HG02852 (cell line): Measurements from ENCODE around the gene GUCD1.

Experiments used
- ATAC-seq: cut with Tn5 transposase; IDR thresholded peaks from one replicate; pipeline ENCODE4 v1.9.1; 2021; ENCODE audit warnings: mild to moderate bottlenecking, moderate library complexity; ENCODE audit not compliant: unreplicated experiment

The GUCD1 gene

DNA sequence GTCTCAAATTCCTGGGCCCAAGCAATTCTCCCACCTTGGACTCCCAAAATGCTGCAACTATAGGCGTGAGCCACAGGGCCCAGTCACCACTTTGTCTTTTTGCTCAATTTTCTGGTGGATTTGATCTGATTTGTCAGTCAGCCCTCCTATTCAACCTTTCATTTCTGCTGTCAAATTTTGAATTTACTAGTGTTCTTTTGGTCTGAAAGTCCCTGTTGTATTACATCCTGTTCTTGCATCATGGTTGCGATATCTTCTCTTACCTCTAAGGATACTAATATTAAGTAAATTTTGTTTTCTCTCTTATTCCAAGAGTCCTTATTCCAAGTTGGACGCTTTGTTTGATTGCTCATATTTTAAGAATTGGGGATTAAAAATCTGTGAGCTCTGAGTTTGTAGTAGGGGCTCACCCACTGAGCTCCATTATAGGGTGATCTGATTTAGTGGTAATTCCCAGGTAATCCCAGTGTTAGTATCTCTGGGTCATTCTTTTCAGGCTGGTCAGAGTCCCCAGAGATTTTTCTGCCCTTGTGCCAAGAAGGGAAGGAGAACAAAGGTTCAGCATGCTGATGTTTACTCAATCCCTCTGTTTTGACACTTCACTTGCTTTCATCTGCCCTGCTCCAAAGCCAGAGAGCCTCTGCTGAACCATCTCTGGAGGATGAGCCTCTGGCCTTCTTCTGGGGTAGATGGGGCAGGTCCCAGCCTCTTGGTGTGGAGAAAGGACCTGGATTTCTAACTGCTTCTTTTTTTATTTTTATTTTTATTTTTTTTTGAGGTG lies 49.8 kb downstream of the GUCD1 start:
- ATAC-seq, result no peak

DNA sequence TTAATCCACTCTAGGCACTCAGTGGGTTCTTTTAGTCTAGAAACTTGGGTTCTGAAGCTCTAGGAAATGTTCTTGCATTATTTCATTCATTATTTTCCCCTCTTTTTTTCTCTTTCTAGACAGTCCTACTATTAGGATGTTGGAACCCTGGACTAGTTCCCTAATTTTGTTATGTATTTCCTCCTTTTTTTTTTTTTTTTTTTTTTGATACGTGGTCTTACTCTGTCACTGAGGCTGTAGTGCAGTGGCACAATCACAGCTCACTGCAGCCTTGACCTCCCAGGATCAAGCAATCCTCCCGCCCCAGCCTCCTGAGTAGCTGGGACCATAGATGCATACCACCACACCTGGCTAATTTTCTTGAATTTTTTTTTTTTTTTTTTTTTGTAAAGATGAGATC lies 50.4 kb downstream of the GUCD1 start:
- ATAC-seq, result no peak

DNA sequence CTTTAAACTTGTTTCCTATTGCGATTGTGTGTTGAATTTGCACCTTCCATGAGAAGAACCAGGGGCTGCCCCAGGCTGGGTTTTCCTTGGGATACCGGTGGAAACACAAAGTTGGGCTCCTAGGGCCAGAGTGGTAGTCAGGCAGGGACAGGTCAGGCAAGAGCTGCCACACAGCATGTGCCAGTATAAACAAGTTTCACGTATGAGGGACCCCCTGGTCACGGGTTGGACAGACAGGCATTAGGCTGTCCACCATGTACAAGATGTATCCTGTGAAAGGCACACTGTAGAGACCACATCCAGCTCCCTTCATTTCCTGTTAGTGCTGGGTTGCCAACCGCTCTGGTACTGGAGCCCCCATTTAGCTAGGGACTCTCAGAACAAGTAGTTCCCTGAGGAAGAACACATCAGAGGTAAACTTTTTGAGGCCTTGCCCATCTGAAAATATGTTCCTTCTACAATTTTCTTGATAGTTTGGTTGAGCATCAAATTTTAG lies 51.0 kb downstream of the GUCD1 start:
- ATAC-seq, result no peak

DNA sequence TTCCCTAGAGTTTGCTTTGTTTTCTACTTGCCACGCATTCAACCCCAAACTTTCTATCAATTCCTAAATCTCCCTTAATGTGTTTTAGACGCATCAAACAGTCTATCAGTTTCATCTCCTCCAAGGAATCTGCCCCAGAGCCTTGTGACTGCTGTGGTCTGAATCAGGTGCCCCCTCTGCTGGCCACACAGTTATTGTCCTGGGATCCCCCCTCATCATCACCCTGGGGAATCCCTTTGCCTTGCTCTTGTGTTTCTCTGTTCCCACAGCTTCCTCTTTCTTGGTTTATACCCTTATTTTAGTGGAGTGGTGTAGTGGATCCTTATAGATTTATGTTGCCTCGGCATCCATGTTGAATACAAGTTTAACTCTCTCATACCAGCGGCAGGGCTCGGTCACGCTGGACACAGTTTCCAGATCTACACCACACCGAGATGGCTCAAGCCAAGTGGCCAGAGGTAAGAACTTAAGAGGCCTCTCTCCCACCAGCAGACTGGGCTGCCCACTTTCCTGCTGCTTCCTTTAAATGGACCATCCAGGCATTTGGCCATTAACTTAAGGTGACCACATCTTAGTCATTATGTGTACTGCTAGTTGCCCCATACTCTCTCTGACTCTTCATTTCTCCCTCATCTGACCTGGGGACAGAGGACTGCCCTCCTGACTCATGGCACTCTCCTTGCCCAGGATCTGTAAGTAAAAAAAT lies 51.6 kb downstream of the GUCD1 start:
- ATAC-seq, result no peak

DNA sequence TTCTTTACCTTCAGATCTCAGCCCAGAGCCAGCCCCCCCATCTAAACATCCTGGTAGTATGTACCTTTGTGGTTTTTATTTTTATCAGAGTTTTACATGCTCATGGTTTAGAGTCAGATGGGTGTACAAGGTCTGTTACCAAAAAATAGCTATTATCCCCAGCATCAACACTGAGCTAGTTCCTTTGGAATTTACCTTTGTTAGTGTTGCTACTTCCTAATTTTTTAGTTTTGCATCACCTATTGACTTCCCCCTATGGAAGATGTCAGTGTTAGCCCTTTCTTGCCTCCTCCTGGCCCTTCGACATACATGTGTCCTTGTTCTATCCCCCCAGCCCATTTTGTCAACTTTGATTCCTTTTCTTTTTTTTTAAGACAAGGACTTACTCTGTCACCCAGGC lies 52.4 kb downstream of the GUCD1 start:
- ATAC-seq, result no peak

DNA sequence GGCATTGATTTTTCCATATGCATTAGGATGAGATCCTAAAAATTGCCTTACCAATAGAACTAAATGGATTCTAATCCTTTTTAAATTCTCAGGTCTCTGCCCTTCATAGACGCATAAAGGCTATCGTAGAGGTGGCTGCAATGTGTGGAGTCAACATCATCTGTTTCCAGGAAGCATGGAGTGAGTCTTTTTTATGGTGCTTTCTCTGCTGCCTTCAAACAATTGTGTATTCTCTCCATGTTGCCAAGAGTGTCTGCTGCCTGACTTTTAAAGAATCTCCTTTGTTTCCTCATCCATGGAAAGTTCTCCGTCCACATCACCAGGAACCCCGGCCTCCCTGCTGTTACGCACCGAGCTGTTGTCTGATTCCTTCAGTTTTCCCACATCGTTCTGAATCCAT lies 52.9 kb downstream of the GUCD1 start:
- no peak for ATAC-seq

DNA sequence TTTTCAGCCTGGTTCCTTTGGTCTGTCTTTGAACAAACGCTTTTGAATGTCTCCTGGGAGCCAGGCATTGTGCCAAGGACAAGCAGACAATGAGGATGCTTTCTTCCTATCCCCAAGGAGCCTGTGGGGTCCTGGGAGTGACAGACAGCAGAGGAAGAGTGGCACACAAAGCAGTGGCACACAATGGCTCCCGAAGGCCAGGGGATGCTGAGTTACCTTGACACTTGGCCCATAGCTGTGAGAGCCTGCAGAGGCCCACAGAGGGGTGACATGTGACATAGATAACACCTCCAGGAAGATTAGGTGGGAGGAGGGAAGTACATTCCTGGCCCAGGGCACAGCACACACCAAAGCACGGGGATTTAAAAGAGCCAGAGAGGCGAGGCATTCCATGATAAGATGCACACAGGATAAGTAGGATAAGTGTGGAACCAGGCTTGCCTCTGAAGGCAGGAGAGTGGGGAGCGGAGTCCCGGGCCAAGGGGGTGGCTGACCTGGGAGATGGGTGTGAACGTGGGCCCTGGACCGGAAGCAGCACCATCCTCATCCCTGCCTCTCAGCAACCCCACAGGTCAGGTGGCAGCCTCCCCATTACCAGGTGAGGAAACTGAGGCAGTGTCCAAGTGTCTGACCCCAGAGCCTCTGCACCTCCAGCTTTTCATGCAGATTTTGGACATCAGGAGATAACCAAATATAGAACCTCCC lies 53.5 kb downstream of the GUCD1 start:
- no peak for ATAC-seq

DNA sequence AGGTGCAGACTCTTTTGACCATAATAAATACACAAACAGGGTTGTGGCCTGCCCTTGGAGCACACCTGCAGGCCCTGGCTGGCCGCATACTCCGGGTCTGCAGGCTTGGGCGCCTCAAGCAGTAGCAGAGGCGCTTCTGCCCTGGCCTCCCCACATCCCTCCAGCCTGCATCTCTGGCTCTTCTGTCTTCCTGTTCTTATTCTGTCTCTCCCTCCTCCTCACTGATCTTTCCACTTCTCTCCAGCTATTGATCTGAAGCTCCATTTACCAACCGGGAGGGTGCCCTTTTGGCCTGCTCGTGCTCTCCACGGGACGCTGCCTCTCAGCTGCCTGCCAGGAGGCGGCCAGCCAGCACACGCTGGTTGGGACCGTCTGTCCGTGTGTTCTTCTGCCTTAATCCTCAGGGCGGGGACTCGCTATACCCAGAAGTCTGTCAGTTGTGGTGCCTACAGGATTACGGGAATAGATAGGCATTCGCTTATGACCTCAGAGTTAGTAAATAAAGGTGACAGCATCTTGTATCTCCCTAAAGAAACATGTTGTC lies 54.6 kb downstream of the GUCD1 start:
- ATAC-seq, result no peak

DNA sequence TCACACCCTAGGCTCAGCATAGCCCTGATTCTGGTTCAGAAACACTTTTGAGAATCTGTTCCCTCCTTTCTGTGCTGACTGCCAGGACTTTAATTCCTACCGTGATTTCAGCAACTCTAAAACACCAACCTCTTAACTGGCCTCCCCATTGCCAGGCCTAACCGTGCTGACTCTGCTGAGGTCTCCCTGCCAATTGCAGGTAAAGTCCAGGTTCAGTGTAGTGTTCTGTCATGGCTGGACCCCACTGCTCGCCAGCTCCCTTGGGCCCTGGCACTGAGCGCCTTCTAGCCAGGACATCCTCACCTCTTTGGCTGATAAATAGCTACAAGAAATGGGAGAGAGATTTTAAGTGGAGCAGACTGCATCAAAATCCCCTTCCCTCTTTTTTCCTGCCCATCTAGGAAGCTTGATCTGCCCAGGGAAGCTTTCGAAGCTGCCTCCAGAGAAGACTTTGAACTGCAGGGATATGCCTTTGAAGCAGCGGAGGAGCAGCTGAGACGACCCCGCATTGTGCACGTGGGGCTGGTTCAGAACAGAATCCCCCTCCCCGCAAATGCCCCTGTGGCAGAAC lies 55.1 kb downstream of the GUCD1 start:
- no peak for ATAC-seq

DNA sequence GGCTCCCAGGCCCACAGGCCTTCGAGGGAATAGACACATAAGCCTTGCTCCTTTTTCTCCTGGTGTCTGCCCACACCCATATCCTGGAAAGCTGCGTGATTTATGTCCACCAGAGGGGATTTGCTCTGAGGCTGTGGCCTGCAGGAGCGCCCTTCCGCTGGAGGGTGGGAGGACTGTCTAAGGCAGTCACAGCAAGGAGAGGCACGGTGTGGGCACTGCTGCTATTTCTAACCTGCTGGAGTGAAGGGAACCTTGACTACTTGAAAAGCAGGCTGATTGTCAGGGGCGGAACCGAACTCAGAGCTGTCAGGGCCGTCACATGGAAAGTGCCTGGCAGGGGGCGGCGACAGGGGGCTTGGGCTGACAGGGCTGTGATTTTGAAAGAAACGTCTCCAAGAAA lies 56.1 kb downstream of the GUCD1 start:
- no peak for ATAC-seq

DNA sequence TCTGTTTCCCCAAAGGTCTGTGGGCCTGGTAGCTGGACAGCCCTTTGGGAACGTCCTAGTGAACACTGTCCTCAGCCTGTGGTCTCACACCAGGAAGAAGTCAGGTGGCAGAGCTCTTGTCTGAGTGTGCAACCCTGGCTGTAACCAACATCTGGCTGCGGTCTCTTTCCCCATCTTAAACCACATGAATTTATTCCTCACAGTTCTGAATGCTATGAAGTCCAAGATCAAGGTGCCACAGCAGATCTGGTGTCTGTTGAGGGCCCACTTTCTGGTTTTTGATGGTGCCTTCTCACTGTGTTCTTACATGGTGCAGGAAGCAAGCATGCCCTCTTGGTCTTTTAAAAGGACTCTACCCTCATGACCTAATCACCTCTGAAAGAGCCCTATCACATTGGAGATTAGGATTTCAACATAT lies 57.1 kb downstream of the GUCD1 start:
- ATAC-seq, result no peak

DNA sequence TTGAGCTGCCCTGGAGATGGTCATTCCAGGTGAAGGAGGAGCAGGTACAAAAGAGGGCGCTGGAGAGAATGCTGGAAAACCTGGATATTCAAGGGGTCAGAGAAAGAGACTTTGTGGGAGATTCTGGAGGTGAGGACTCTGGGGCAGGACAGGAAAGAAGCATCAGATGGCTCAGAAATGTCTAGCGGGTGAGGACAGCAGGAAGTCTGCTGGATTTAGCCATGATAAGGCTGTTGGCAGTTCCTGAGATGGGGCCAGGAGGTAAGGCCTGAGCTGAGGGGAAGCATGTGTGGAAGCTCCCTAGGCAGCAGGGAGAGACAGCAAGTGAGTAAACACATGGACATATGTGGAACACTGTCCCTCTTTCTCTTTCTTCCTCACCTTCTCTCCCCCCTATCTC lies 58.3 kb downstream of the GUCD1 start:
- no peak for ATAC-seq

DNA sequence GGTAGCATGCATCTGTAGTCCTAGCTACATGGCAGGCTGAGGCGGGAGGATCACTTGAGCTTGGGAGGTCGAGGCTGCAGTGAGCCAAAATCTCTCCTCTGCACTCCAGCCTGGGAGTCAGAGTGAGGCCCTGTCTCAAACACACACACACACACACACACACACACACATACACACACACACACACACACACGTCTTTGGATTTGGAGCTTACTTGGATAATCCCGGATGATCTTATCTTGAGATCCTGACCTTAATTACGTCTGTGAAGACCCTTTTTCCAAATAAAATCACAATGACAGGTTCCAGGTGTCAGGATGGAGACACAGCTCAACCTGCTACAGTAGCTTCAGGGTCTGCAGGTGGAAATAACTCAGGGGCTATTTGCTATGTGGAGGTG lies 58.7 kb downstream of the GUCD1 start:
- ATAC-seq, result no peak

DNA sequence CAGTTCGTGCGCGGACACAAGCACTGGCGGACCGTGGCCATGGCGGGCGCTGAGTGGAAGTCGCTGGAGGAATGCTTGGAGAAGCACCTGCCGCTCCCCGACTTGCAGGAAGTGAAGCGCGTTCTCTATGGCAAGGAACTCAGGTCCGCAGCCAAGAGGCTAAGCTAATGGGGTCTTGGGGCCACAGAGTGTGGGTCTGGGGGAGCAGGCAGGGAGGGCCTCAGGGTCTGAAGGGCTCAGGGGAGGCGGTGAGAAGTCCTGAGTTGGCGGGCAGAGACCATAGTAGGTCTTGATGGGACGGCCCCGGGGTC lies 59.6 kb downstream of the GUCD1 start:
- no peak for ATAC-seq

DNA sequence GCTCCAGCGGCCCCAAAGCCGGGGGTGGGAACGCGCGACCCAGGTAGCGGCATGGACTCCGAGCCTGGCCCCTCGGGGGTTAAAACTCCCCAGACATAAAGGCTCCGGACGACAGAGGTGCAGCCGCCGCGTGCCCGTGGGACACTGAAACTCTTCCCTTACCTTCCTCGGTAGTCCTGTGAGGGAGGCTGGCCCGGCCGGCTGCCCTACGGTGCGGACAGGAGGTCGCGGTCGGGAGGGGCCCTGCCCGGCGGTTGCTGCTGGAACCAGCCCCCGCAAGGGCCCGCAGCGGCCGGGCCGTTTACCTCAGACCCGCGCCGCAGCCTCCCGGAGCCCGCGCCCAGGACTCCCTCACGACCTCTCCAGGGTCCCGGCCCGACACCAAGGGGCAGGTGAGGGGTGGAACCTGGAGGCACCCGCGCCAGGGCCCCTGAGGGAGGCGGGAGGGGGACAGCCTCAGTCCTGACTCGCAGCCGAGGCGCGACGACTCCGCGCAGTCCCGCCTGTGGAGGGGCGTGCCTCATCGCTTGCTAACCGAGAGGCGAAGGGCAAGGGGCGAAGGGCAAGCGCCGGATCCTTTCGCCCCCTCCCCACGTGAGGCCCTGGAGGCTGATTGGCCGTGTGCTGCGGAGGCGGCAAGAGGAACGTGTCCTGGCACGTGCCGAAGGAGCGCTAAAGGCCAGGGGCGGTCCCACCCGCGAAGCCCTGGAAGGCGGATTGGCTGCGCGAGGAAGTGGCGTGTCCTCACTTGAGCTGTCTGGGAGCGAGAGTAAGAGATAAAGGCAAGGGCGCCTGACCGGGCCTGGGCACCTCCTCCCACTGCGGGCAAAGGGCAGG lies 60.2 kb downstream of the GUCD1 start, which contains the start of gene UPB1:
Gene UPB1 (plus strand): TSS at position 805 of the 837 bp plus-strand sequence. CDS start 72 bp downstream, outside the sequence.
- ATAC-seq, result no peak

DNA sequence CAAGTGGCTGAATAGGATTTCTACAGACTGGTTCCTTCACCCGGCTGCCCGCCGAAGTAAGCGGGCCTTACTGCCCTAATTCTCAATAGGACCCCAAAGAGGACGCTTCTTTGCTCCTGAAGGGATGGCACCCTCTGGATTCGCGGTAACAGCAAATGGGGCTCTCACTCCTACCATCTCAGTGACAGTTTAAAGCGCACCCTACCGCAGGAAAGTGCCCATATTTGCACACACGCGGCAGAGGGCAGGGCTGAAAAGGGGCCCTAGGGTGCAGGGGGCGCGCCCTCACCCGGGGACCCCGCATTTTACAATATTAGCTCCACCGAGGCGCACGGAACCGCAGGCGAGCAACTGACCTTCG lies 60.8 kb downstream of the GUCD1 start:
- ATAC-seq, result no peak

DNA sequence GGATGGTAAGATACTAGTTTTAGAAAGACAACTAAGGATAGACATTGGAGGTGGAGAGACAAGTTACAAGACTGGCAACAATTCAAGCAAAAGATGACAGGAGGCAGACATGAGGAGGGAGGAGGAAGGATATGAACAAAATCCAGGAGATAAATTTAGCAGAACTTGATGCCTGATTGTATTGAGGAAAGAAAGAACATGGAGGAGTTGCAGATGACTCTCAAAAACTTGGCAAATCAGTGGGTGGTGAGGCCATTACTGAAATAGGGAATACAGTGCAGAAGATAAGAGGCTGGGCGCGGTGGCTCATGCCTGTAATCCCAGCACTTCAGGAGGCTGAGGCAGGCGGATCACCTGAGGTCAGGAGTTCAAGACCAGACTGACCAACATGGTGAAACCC lies 62.5 kb downstream of the GUCD1 start:
- ATAC-seq, result no peak
